Eye (tissue), 1 donor: ENCODE data around the gene GDE1.
"Not testable (repeated sequence)": the region's sequence is repeated elsewhere in the genome, so short reads cannot be mapped to it uniquely, and the experiment has no call there.

ENCODE experiments used
- DNase-seq: peaks from one replicate; pipeline ENCODE4 v3.0.0-alpha.2; 2015

The GDE1 gene, protein sequence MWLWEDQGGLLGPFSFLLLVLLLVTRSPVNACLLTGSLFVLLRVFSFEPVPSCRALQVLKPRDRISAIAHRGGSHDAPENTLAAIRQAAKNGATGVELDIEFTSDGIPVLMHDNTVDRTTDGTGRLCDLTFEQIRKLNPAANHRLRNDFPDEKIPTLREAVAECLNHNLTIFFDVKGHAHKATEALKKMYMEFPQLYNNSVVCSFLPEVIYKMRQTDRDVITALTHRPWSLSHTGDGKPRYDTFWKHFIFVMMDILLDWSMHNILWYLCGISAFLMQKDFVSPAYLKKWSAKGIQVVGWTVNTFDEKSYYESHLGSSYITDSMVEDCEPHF

GRCh38 chr16:19521471-19522396 lies at the start of gene GDE1:
GDE1 (minus strand) TSS chr16:19522098; CDS start chr16:19521964, 134 bp downstream.
- DNase-seq, result peak; percentile 98

- DNase-seq, result no peak
Measured at GRCh38 chr16:19567560-19567959, 45.7 kb upstream of the GDE1 start.

DNA sequence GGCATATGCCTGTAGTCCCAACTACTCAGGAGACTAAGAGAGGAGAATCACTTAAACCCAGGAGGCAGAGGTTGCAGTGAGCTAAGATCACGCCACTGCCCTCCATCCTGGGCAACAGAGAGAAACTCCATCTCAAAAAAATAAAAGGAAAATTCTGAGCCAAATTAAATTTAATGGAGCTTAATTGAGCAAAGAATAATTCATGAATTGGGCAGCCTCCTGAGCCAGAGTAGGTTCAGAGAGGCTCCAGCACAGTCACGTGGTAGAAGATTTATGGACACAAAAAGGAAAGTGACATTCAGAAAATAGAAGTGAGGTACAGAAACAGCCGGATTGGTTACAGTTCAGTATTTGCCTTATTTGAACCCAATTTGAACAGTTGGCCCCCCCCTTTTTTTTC lies 44.5 kb upstream of the GDE1 start:
- no peak for DNase-seq

GRCh38 chr16:19563377-19563776 lies 41.5 kb upstream of the GDE1 start:
- peak; percentile 9 for DNase-seq

GRCh38 chr16:19560078-19560477 lies 38.2 kb upstream of the GDE1 start:
- DNase-seq, result no peak

- peak; percentile 86 for DNase-seq
Measured at GRCh38 chr16:19559242-19559910, 37.5 kb upstream of the GDE1 start.

GRCh38 chr16:19555938-19556771 lies 34.3 kb upstream of the GDE1 start:
- DNase-seq, result no peak

- DNase-seq, result peak; percentile 99
Measured at GRCh38 chr16:19555186-19555937, 33.5 kb upstream of the GDE1 start, which contains the start of gene VPS35L. VPS35L (plus strand) TSS chr16:19555703; CDS start chr16:19555730, 27 bp downstream.

DNA sequence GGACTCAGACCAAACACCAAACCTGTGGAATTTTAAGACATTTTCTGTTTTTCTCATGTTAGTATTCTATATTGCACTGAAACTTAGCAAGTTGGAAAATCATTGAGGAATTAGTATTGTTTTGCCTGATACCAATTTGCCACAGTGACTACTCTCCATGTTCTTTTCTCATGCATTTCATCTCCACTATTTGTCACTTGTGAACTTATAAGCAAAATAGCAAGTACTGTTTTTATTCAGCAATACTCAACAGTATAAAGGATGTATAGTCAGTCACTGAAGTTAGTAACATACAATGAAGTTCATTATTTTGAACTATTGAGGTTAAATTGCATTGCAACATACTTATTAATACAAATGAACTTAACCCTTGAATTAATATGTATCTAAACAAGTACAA lies 27.8 kb upstream of the GDE1 start:
- no peak for DNase-seq

GRCh38 chr16:19548144-19548543 lies 26.2 kb upstream of the GDE1 start:
- no peak for DNase-seq

DNA sequence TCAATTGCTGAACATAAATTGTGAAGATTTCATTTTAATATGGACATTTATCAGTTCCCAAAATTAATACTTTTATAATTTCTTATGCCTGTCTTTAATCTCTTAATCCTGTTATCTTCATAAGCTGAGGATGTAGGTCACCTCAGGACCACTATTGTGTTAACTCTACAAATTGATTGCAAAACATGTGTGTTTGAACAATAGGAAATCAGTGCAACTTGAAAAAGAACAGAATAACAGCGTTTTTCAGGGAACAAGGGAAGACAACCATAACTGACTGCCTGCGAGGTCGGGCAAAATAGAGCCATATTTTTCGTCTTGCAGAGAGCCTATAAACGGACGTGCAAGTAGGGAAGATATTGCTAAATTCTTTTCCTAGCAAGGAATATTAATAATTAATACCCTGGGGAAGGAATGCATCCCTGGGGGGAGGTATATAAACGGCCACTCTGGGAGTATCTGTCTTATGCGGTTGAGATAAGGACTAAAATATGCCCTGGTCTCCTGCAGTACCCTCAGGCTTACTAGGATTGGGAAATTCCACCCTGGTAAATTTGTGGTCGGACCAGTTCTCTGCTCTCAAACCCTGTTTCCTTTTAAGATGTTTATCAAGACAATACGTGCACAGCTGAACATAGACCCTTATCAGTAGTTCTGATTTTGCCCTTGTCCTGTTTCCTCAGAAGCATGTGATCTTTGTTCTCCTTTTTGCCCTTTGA lies 21.5 kb upstream of the GDE1 start:
- DNase-seq, result not testable (repeated sequence)

DNA sequence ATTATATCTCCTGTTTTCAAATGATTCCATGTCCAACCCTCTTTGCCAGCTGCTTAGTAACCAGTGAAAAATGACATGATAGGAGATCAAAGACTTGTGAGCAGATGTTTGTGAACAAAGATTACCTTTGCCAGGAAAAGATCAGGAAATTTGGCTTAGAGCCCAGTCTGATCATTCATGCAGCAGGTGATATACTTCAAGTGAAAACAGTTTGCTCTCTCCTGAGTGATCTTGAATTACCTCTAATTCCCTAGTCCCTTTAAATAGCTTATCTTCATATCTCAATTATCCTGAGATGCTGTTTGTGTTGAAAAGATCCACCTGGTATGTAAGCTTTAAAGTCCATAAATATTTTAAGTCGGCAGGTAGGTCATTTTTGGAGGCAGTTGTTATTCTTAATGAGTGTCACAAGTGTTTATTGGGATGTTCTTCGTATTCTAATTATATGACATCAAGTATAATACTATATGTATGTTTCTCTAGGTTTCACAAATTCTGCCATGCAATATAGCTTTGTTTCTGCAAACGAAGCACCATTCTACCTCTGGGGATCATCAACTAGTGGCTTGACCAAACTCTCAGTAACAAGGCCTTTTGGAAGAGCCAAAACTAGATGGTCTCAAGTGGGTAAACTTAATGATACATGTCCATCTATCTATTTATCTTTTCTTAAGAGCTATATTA lies 20.4 kb upstream of the GDE1 start:
- DNase-seq, result peak; percentile 37

DNA sequence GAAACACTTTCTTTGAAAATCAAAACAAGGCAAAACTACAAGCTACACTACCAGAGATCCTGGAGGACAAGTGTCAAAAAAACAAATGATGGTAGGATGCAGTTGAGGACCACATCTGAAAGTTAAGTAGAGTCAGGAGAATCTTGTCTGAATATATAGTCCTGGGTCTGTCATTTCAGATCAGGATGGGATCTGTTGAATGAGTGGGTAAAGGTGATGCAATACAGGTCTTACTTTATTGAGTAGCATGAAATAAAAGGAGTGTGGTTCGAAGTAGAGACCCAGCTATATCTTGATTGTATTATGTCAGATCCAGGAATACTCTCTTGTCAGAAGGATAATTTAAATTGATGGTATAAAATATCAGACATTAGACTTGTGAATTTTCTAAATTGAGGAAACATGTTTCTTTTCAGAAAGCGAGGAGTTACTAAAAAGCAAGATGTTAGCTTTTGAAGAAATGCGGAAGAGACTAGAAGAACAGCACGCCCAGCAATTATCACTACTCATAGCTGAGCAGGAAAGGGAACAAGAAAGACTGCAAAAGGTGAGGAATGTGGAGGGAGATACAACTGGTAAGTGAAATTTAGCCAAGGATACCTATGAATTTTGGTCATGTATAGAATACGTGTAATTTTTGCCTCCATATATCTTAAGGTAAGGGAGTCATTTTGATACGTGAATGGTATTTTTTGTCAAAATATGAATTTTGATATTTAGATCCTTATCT lies 18.5 kb upstream of the GDE1 start:
- DNase-seq, result no peak

DNA sequence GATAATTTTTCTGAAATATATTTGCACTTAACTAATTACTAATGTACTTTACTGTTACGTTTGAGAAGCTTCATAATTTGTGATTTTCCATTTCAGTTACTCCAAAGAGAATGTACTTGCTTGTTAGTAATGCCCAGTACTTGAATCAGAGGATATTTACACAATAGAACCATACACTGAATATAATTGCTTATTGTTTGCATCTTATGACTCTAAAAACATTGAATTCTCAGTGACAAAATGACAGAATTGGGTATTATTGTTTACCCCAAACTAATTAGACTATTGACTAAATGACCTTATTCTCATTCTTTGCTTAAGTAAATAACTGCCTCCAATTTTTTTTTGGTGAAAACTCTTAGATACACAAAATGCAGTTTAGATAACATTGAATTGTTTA lies 10.7 kb upstream of the GDE1 start:
- DNase-seq, result no peak

- no peak for DNase-seq
Measured at GRCh38 chr16:19528666-19529065, 6.8 kb upstream of the GDE1 start.

DNA sequence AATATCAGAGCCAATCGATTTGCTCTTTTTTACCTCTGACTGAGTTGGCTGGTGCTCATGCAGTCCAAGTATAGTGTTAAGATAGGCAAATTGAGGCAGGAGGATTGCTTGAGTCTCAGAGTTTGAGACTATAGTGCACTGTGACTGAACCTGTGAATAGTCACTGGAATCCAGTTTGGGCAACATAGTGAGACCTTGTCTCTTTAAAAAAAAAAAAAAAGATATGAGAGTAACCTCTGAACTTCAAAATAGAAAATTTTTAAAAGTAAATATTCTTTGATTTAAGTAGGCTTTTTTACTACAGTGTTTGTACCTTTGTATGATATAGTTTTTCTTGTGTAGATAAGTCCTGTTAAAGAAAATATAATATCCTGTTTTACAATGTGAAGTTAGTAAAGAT lies 5.3 kb upstream of the GDE1 start:
- DNase-seq, result no peak

DNA sequence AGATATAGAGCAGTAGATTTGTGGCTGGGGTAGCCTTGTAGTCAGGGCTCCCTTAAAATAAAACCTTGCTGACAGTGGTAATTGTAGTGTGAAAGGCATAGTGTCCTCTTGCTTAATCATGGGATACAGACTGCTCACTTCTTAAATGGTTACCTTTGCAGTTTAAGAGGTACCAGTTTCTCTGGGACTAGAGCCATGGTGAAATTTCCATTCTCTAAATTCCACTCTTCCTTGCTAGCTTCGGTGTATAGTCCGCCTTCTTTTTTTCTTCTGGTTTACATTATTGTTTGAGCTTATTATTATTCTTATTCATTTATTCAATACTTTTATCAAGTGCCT lies 3.5 kb upstream of the GDE1 start:
- DNase-seq, result no peak

- peak; percentile 70 for DNase-seq
Measured at GRCh38 chr16:19524616-19525384, 2.9 kb upstream of the GDE1 start.

GRCh38 chr16:19524356-19524615 lies 2.4 kb upstream of the GDE1 start:
- DNase-seq, result no peak
